ENCODE data around the gene ARHGEF11.

ARHGEF11 gene

GRCh38 chr1:156947818-156948525 is 97.6 kb downstream of the ARHGEF11 start:
- DNase-seq, result no peak

- DNase-seq, result no peak
Measured at GRCh38 chr1:156947127-156947526, 98.4 kb downstream of the ARHGEF11 start.

- no peak for DNase-seq
Measured at GRCh38 chr1:156945881-156946661, 99.5 kb downstream of the ARHGEF11 start.

GRCh38 chr1:156944848-156945247 is 100.7 kb downstream of the ARHGEF11 start:
- DNase-seq, result no peak

GRCh38 chr1:156944268-156944667 is 101.3 kb downstream of the ARHGEF11 start:
- no peak for DNase-seq

GRCh38 chr1:156943756-156944155 is 101.8 kb downstream of the ARHGEF11 start:
- no peak for DNase-seq

GRCh38 chr1:156942576-156942975 is 103.0 kb downstream of the ARHGEF11 start:
- DNase-seq, result no peak

GRCh38 chr1:156942176-156942575 is 103.4 kb downstream of the ARHGEF11 start:
- DNase-seq, result no peak

GRCh38 chr1:156941675-156942074 is 103.9 kb downstream of the ARHGEF11 start:
- no peak for DNase-seq

- no peak for DNase-seq
Measured at GRCh38 chr1:156939786-156940334, 105.7 kb downstream of the ARHGEF11 start.

- no peak for DNase-seq
Measured at GRCh38 chr1:156938813-156939212, 106.7 kb downstream of the ARHGEF11 start.

GRCh38 chr1:156937883-156938282 is 107.7 kb downstream of the ARHGEF11 start:
- no peak for DNase-seq

GRCh38 chr1:156936721-156937220 is 108.8 kb downstream of the ARHGEF11 start:
- no peak for DNase-seq

GRCh38 chr1:156936191-156936590 is 109.4 kb downstream of the ARHGEF11 start:
- no peak for DNase-seq

GRCh38 chr1:156935505-156936128 is 109.9 kb downstream of the ARHGEF11 start:
- no peak for DNase-seq

- no peak for DNase-seq
Measured at GRCh38 chr1:156933136-156933535, 112.4 kb downstream of the ARHGEF11 start.

GRCh38 chr1:156931974-156932710 is 113.4 kb downstream of the ARHGEF11 start:
- DNase-seq, result no peak

GRCh38 chr1:156931211-156931952 is 114.2 kb downstream of the ARHGEF11 start:
- DNase-seq, result no peak

GRCh38 chr1:156930483-156930882 is 115.1 kb downstream of the ARHGEF11 start:
- DNase-seq, result no peak

GRCh38 chr1:156929596-156930238 is 115.8 kb downstream of the ARHGEF11 start:
- no peak for DNase-seq

GRCh38 chr1:156928043-156928602 is 117.4 kb downstream of the ARHGEF11 start:
- DNase-seq, result no peak

All from CD4-positive, alpha-beta T cell treated with Interleukin-1 beta for 1 hour (primary cell).